CD4-positive, alpha-beta T cell (primary cell): ENCODE measurements around the gene ELMO1. TPM values are rescaled to one million over a fixed set of nuclear protein-coding genes. Genes with fewer than 3 reads are reported as not detected.

Experiments
- ATAC-seq: fragments of 200-7000 bp; cut with Tn5 transposase; one replicate; pipeline ENCODE4 v1.10.0; 2022; ENCODE audit warnings: mild to moderate bottlenecking; ENCODE audit not compliant: poor library complexity
- CTCF ChIA-PET: fragments of 350-600 bp; sonication (Branson Sonifier 250); formaldehyde crosslinking; loops from one replicate; lab custom pipeline; 2021; ENCODE audit warnings: antibody characterized with exemption, inconsistent platforms; lab: Charles Lee
- POLR2A ChIA-PET: fragments of 350-600 bp; sonication (Branson Sonifier 250); formaldehyde crosslinking; loops from one replicate; lab custom pipeline; 2021; ENCODE audit warnings: antibody characterized with exemption, inconsistent platforms; lab: Charles Lee
- DNase-seq, 14 experiments: peaks; one replicate each; pipeline ENCODE4 v3.0.0-alpha.2; 2013 to 2020; ENCODE audit warnings: mixed read lengths in 2 of 14
- H3K27ac ChIP-seq, 2 donors: one replicate each; pipeline versions ENCODE4 v1.5.1 to v1.7.0; 2013; ENCODE audit warnings: low read length in 2 of 2, low read depth in 1 of 2, mild to moderate bottlenecking in 1 of 2
- H3K27me3 ChIP-seq, 2 experiments: 1 replicate in 1 of 2; 2 replicates in 1 of 2; pipeline versions ENCODE4 v1.6.1 to v1.7.0; 2013; ENCODE audit warnings: low read length in 2 of 2, control low read depth in 1 of 2, mild to moderate bottlenecking in 1 of 2, moderate library complexity in 1 of 2; ENCODE audit not compliant: insufficient read depth in 2 of 2, control insufficient read depth in 1 of 2
- H3K36me3 ChIP-seq: one replicate; pipeline ENCODE4 v1.6.1; 2013; ENCODE audit warnings: low read length, control low read depth; ENCODE audit not compliant: insufficient read depth
- H3K4me1 ChIP-seq: one replicate; pipeline ENCODE4 v1.6.1; 2013; ENCODE audit warnings: low read length, control low read depth; ENCODE audit not compliant: insufficient read depth
- H3K4me3 ChIP-seq: one replicate; pipeline ENCODE4 v1.5.1; 2013; ENCODE audit warnings: mild to moderate bottlenecking, low read length, moderate library complexity
- H3K9me3 ChIP-seq, 2 experiments: 1 replicate in 1 of 2; 2 replicates in 1 of 2; pipeline versions ENCODE4 v1.6.1 to v1.7.0; 2013; ENCODE audit warnings: low read length in 2 of 2, mild to moderate bottlenecking in 2 of 2, control low read depth in 1 of 2, moderate library complexity in 1 of 2; ENCODE audit not compliant: control insufficient read depth in 1 of 2, insufficient read depth in 1 of 2
- H3K27ac Mint-ChIP-seq: one replicate; pipeline ENCODE4 v1.8.0; 2020; ENCODE audit warnings: mixed read lengths
- H3K27me3 Mint-ChIP-seq: one replicate; pipeline ENCODE4 v1.8.0; 2021; ENCODE audit warnings: mixed read lengths
- H3K36me3 Mint-ChIP-seq: one replicate; pipeline ENCODE4 v1.8.0; 2021; ENCODE audit warnings: low read depth, mixed read lengths
- H3K4me1 Mint-ChIP-seq: one replicate; pipeline ENCODE4 v1.8.0; 2021; ENCODE audit warnings: low read depth, mixed read lengths
- H3K4me3 Mint-ChIP-seq: one replicate; pipeline ENCODE4 v1.8.0; 2020; ENCODE audit warnings: mild to moderate bottlenecking, mixed read lengths
- H3K9me3 Mint-ChIP-seq: one replicate; pipeline ENCODE4 v1.8.0; 2020; ENCODE audit warnings: mixed read lengths
- CTCF ChIP-seq: fragments of 200-600 bp; IDR thresholded peaks from one replicate; pipeline ENCODE4 v1.8.0; 2022; ENCODE audit warnings: antibody characterized with exemption, mild to moderate bottlenecking
- intact Hi-C, 2 experiments: fragments of 100-400 bp; cut with DNase I in 1 of 2; cut with micrococcal nuclease in 1 of 2; formaldehyde crosslinking; loops; one replicate each; pipeline versions ENCODE4 v1.15.1 to v1.9.0; 2023 to 2025; cut with DNase I, micrococcal nuclease
- total RNA-seq, 174 experiments: library from RNA in 2 of 174; stranded (reverse) in 2 of 174; gene quantifications; one replicate each; pipeline ENCODE4 v1.2.3 and lab custom pipeline; 2021 to 2026

Gene ELMO1
- total RNA-seq, 2 experiments from 2014 or later: 117 to 120 TPM

- H3K27ac ChIP-seq: no peak overlapping the region
- no peaks in the 10 kb centered on the region for H3K9me3 ChIP-seq
- no peaks in the 10 kb centered on the region for H3K4me1 Mint-ChIP-seq
- no peaks in the 10 kb centered on the region for H3K27me3 ChIP-seq
- H3K27ac Mint-ChIP-seq: peak overlapping the region; percentile 39
- no peaks in the 10 kb centered on the region for H3K27me3 Mint-ChIP-seq
- peaks cover 73% of the 10 kb centered on the region for H3K36me3 ChIP-seq
- H3K4me1 ChIP-seq: no peaks in the 10 kb centered on the region
- ATAC-seq (no peak), DNase-seq (no peak)
- peaks cover 99% of the 10 kb centered on the region for H3K36me3 Mint-ChIP-seq
- intact Hi-C loops: no loop called here
- POLR2A ChIA-PET: no interaction called here
- CTCF ChIA-PET: no interaction called here
- no peaks in the 10 kb centered on the region for H3K9me3 Mint-ChIP-seq
- no peak overlapping the region for H3K4me3 ChIP-seq
- TF ChIP-seq CTCF: no peak
- H3K4me3 Mint-ChIP-seq: no peak overlapping the region
These were observed 564.3 kb downstream of the ELMO1 start for GRCh38 chr7:36884351-36884750.

- ATAC-seq: no peak
- peaks cover 81% of the 10 kb centered on the region for H3K36me3 ChIP-seq
- no peak overlapping the region for H3K4me3 Mint-ChIP-seq
- no peaks in the 10 kb centered on the region for H3K9me3 Mint-ChIP-seq
- ChIA-PET CTCF (no interaction called here), POLR2A (no interaction called here)
- no peaks in the 10 kb centered on the region for H3K27me3 Mint-ChIP-seq
- intact Hi-C loops: no loop called here
- no peaks in the 10 kb centered on the region for H3K27me3 ChIP-seq
- no peak overlapping the region for H3K27ac ChIP-seq
- peaks cover 98% of the 10 kb centered on the region for H3K36me3 Mint-ChIP-seq
- H3K4me1 Mint-ChIP-seq: no peaks in the 10 kb centered on the region
- H3K27ac Mint-ChIP-seq: peak overlapping the region; percentile 1
- no peaks in the 10 kb centered on the region for H3K4me1 ChIP-seq
- no peaks in the 10 kb centered on the region for H3K9me3 ChIP-seq
- no peak for DNase-seq
- H3K4me3 ChIP-seq: no peak overlapping the region
- no peak for TF ChIP-seq CTCF
These were observed 567.3 kb downstream of the ELMO1 start for GRCh38 chr7:36881233-36881874.

GRCh38 chr7:36880108-36880507 is 568.6 kb downstream of the ELMO1 start:
- no peaks in the 10 kb centered on the region for H3K27me3 ChIP-seq
- Mint-ChIP-seq H3K27ac (no peak overlapping the region), H3K4me3 (no peak overlapping the region), H3K36me3 (peaks cover 95% of the 10 kb centered on the region), H3K4me1 (no peaks in the 10 kb centered on the region), H3K27me3 (no peaks in the 10 kb centered on the region), H3K9me3 (no peaks in the 10 kb centered on the region)
- no peaks in the 10 kb centered on the region for H3K4me1 ChIP-seq
- no peak overlapping the region for H3K4me3 ChIP-seq
- ChIA-PET POLR2A (no interaction called here), CTCF (no interaction called here)
- ATAC-seq (no peak), DNase-seq (no peak)
- peaks cover 76% of the 10 kb centered on the region for H3K36me3 ChIP-seq
- TF ChIP-seq CTCF: no peak
- H3K9me3 ChIP-seq: no peaks in the 10 kb centered on the region
- H3K27ac ChIP-seq: no peak overlapping the region
- intact Hi-C loops: no loop called here
